Fibroblast of lung (primary cell): ENCODE measurements around the gene RNPC3. TPM values are rescaled to one million over a fixed set of nuclear protein-coding genes. Genes with fewer than 3 reads are reported as not detected.

Source experiments
- DNase-seq, 2 donors: peaks; one replicate each; pipeline versions ENCODE4 v3.0.0 to v3.0.0-alpha.2; 2010; ENCODE audit warnings: low read depth in 2 of 2
- H2AFZ ChIP-seq: 2 replicates; pipeline ENCODE4 v1.5.1; 2012; ENCODE audit warnings: low read length, control low read depth, inconsistent platforms
- H3K27ac ChIP-seq: 2 replicates; pipeline ENCODE4 v1.5.1; 2011; ENCODE audit warnings: low read length, control low read depth; ENCODE audit not compliant: insufficient read depth
- H3K27me3 ChIP-seq: 2 replicates; pipeline ENCODE4 v1.5.1; 2011; ENCODE audit warnings: mild to moderate bottlenecking, low read length; ENCODE audit not compliant: control insufficient read depth, insufficient read depth
- H3K36me3 ChIP-seq: 2 replicates; pipeline ENCODE4 v1.5.1; 2011; ENCODE audit warnings: low read length; ENCODE audit not compliant: control insufficient read depth, insufficient read depth
- H3K4me1 ChIP-seq: 2 replicates; pipeline ENCODE4 v1.5.1; 2011; ENCODE audit warnings: low read length; ENCODE audit not compliant: control insufficient read depth, insufficient read depth; ENCODE audit errors: extremely low read depth
- H3K4me2 ChIP-seq: 2 replicates; pipeline ENCODE4 v1.5.1; 2011; ENCODE audit warnings: low read length, control low read depth; ENCODE audit not compliant: insufficient read depth; ENCODE audit errors: extremely low read depth
- H3K4me3 ChIP-seq, 4 experiments: fragments of 200-600 bp in 1 of 4; sonication (generic) in 1 of 4; replicated peaks in 1 of 4; 2 replicates each; pipeline ENCODE4 v1.5.1; 2011 to 2016; ENCODE audit warnings: low read length in 4 of 4, low read depth in 3 of 4, mild to moderate bottlenecking in 3 of 4, control low read depth in 2 of 4, inconsistent platforms in 1 of 4, mixed read lengths in 1 of 4; ENCODE audit not compliant: insufficient read depth in 1 of 4; ENCODE audit errors: control extremely low read depth in 1 of 4
- H3K79me2 ChIP-seq: 2 replicates; pipeline ENCODE4 v1.5.1; 2012; ENCODE audit warnings: mild to moderate bottlenecking, low read length, inconsistent platforms; ENCODE audit not compliant: control insufficient read depth, insufficient read depth
- H3K9ac ChIP-seq: 2 replicates; pipeline ENCODE4 v1.5.1; 2011; ENCODE audit warnings: mild to moderate bottlenecking, low read length, control low read depth; ENCODE audit not compliant: insufficient read depth
- H3K9me3 ChIP-seq: 2 replicates; pipeline ENCODE4 v1.5.1; 2012; ENCODE audit warnings: low read depth, low read length; ENCODE audit not compliant: control insufficient read depth, insufficient read depth
- H4K20me1 ChIP-seq: 2 replicates; pipeline ENCODE4 v1.5.1; 2011; ENCODE audit warnings: low read length; ENCODE audit not compliant: control insufficient read depth, insufficient read depth; ENCODE audit errors: extremely low read depth
- EZH2 ChIP-seq: IDR thresholded peaks from 2 replicates; pipeline ENCODE4 v1.5.1; 2012; ENCODE audit warnings: low read length, control low read depth, mild to moderate bottlenecking; ENCODE audit errors: missing control alignments
- polyA plus RNA-seq, 2 donors: library from polyadenylated mRNA; depleted of rRNA in 1 of 2; stranded (reverse) in 1 of 2; unstranded in 1 of 2; fragments of >200 nt; gene quantifications; 2 replicates each; pipeline ENCODE4 v1.2.1, GENCODE V29; 2011 to 2012; ENCODE audit warnings: missing spikeins in 1 of 2
- total RNA-seq: library from RNA; depleted of rRNA; stranded (reverse); fragments of >200 nt; gene quantifications from 2 replicates; pipeline ENCODE4 v1.2.1, GENCODE V29; 2014
- TF ChIP-seq, protein P1 (sequence below), 2 donors: IDR thresholded peaks in 1 of 2; conservative IDR thresholded peaks in 1 of 2; 1 replicate in 1 of 2; 2 replicates in 1 of 2; pipeline ENCODE4 v1.5.1; 2011 to 2012; ENCODE audit warnings: low read length in 2 of 2, control low read depth in 1 of 2, inconsistent platforms in 1 of 2, low read depth in 1 of 2, mild to moderate bottlenecking in 1 of 2

RNPC3 gene
- total and polyA plus RNA-seq, 2 donors (not counting 1 experiment from before 2014, with no cell fraction given): 5.6 to 10.9 TPM

DNA sequence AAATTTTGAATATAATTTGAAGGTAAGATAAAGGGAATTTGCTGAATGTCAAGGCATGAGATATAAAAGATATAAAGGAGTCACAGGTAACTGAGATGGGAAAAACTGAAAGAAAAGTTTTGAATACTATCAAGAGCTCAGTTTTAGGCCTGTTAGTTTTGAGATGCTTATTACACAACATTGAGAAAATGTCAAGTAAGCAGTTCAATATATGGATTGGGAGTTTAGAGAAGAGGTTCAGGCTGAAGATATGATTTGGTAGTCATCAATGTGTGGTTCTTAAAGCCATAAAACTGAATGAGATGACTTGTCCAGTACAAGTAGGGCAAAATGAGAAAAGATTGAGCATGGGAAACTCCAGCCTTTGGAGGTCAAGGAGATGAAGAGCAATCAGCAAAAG, 4.7 kb upstream of the RNPC3 start:
- TF ChIP-seq, protein P1, sequence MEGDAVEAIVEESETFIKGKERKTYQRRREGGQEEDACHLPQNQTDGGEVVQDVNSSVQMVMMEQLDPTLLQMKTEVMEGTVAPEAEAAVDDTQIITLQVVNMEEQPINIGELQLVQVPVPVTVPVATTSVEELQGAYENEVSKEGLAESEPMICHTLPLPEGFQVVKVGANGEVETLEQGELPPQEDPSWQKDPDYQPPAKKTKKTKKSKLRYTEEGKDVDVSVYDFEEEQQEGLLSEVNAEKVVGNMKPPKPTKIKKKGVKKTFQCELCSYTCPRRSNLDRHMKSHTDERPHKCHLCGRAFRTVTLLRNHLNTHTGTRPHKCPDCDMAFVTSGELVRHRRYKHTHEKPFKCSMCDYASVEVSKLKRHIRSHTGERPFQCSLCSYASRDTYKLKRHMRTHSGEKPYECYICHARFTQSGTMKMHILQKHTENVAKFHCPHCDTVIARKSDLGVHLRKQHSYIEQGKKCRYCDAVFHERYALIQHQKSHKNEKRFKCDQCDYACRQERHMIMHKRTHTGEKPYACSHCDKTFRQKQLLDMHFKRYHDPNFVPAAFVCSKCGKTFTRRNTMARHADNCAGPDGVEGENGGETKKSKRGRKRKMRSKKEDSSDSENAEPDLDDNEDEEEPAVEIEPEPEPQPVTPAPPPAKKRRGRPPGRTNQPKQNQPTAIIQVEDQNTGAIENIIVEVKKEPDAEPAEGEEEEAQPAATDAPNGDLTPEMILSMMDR (conservative IDR thresholded peaks at IDR 0.05 in 1 of 2, IDR thresholded peaks at IDR 0.05 in 1 of 2; ENCODE audit: low read depth in 1 of 2, low read length in 2 of 2): no peak
- no peak for TF ChIP-seq EZH2
- DNase-seq: no peak
- no peaks in the 10 kb centered on the region for H3K4me1 ChIP-seq
- no peak overlapping the region for H3K4me2 ChIP-seq
- no peaks in the 10 kb centered on the region for H3K9me3 ChIP-seq
- H3K27ac ChIP-seq: no peak overlapping the region
- no peak overlapping the region for H3K9ac ChIP-seq
- H3K27me3 ChIP-seq: no peaks in the 10 kb centered on the region
- no peak overlapping the region for H2AFZ ChIP-seq
- H3K79me2 ChIP-seq: no peaks in the 10 kb centered on the region
- H4K20me1 ChIP-seq: no peaks in the 10 kb centered on the region
- no peak overlapping the region for H3K4me3 ChIP-seq
- no peaks in the 10 kb centered on the region for H3K36me3 ChIP-seq

DNA sequence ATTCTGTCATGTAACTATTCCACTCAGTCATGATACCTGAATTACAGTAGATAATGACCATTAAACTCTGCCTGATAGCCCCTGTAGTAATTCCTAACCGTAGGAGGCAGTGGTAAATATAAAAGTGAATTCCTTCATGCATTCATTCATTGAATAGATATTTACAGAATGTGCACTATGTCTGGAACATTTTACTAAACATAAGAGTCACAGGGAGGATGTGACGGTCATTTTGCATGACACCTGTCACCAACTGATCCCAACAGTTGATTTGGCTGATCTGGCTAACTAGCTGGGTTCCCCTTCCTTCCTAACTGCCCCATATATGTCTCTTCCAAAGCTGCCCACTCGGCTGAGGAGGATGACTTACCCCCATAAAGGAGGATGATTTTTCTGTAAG, 2.2 kb upstream of the RNPC3 start:
- Histone ChIP-seq H4K20me1 (no peaks in the 10 kb centered on the region), H2AFZ (no peak overlapping the region), H3K9me3 (no peaks in the 10 kb centered on the region), H3K4me1 (no peaks in the 10 kb centered on the region), H3K36me3 (no peaks in the 10 kb centered on the region), H3K9ac (no peak overlapping the region), H3K27ac (no peak overlapping the region), H3K4me2 (no peak overlapping the region), H3K27me3 (no peaks in the 10 kb centered on the region), H3K4me3 (no peak overlapping the region), H3K79me2 (peaks cover 20% of the 10 kb centered on the region)
- no peak for TF ChIP-seq EZH2
- TF ChIP-seq, protein P1 (conservative IDR thresholded peaks at IDR 0.05 in 1 of 2, IDR thresholded peaks at IDR 0.05 in 1 of 2; ENCODE audit: low read depth in 1 of 2, low read length in 2 of 2): no peak
- DNase-seq: no peak

DNA sequence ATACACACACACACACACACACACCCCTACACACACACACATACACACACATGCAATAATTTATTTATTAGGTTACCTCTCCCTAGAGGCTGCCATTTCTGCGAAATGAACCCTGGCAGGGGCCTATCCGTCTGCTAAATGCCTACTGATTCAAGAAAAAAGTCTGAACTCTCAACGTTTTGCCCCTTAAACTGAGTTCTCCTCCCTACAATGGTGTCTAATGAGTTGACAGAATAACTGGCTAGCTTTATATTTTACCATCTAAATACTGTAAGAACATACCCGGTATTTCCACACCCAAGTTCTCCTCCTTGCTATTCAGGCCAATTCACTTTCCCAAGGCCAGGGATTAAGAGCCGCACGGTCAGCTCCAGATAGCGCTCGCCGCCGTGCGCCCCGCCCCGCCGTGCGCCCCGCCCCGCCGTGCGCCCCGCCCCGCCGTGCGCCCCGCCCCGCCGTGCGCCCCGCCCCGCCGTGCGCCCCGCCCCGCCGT, 339 bp upstream of the RNPC3 start:
- H3K27me3 ChIP-seq: no peaks in the 10 kb centered on the region
- H3K9ac ChIP-seq: no peak overlapping the region
- H2AFZ ChIP-seq: peak overlapping the region; percentile 75
- H3K4me3 ChIP-seq: peak overlapping the region; percentile 3 to 61 (median 48)
- peaks cover 29% of the 10 kb centered on the region for H3K79me2 ChIP-seq
- TF ChIP-seq, protein P1 (conservative IDR thresholded peaks at IDR 0.05 in 1 of 2, IDR thresholded peaks at IDR 0.05 in 1 of 2; ENCODE audit: low read depth in 1 of 2, low read length in 2 of 2): no peak
- no peak for TF ChIP-seq EZH2
- no peak overlapping the region for H3K27ac ChIP-seq
- H3K9me3 ChIP-seq: no peaks in the 10 kb centered on the region
- H3K4me2 ChIP-seq: peak overlapping the region; percentile 88
- no peaks in the 10 kb centered on the region for H4K20me1 ChIP-seq
- no peaks in the 10 kb centered on the region for H3K36me3 ChIP-seq
- no peaks in the 10 kb centered on the region for H3K4me1 ChIP-seq
- DNase-seq: peak; percentile 39 to 54
